ENCODE results near the gene HPS6. TPM values are rescaled to one million over a fixed set of nuclear protein-coding genes. Genes with fewer than 3 reads are reported as not detected.

Gene HPS6
- total RNA-seq, 1 experiment from 2014 or later = 14.7 TPM

GRCh38 chr10:102066399-102067088 lies 1.4 kb downstream of the HPS6 start:
- CTCF ChIA-PET = interaction anchor here (0.6 to 1.2 kb wide), 3 partner anchors 37 to 200 kb away, joined by 4 to 6 read pairs (median 5); no protein-coding TSS in a partner anchor
- H3K27me3 Mint-ChIP-seq (ENCODE audit: unreplicated experiment) = no peaks in the 10 kb centered on the region
- H3K4me1 Mint-ChIP-seq (ENCODE audit: low read depth, unreplicated experiment) = peaks cover 10% of the 10 kb centered on the region
- H3K9me3 Mint-ChIP-seq (ENCODE audit: low read depth, unreplicated experiment) = no peaks in the 10 kb centered on the region
- TSS peak; percentile 43 for BruUV-seq (replicated peaks)
- no peak for DNase-seq
- peaks cover 19% of the 10 kb centered on the region for H3K36me3 Mint-ChIP-seq (ENCODE audit: insufficient read depth, unreplicated experiment)
- H3K4me3 Mint-ChIP-seq (ENCODE audit: low read depth, unreplicated experiment) = peak overlapping the region; percentile 83
- peak overlapping the region; percentile 80 for H3K27ac Mint-ChIP-seq (ENCODE audit: unreplicated experiment)
- TF ChIP-seq, protein P1, sequence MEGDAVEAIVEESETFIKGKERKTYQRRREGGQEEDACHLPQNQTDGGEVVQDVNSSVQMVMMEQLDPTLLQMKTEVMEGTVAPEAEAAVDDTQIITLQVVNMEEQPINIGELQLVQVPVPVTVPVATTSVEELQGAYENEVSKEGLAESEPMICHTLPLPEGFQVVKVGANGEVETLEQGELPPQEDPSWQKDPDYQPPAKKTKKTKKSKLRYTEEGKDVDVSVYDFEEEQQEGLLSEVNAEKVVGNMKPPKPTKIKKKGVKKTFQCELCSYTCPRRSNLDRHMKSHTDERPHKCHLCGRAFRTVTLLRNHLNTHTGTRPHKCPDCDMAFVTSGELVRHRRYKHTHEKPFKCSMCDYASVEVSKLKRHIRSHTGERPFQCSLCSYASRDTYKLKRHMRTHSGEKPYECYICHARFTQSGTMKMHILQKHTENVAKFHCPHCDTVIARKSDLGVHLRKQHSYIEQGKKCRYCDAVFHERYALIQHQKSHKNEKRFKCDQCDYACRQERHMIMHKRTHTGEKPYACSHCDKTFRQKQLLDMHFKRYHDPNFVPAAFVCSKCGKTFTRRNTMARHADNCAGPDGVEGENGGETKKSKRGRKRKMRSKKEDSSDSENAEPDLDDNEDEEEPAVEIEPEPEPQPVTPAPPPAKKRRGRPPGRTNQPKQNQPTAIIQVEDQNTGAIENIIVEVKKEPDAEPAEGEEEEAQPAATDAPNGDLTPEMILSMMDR (IDR thresholded peaks at IDR 0.05; ENCODE audit: unreplicated experiment) = no peak
- intact Hi-C loops (cut with micrococcal nuclease; ENCODE audit: unreplicated experiment) = no loop called here

DNA sequence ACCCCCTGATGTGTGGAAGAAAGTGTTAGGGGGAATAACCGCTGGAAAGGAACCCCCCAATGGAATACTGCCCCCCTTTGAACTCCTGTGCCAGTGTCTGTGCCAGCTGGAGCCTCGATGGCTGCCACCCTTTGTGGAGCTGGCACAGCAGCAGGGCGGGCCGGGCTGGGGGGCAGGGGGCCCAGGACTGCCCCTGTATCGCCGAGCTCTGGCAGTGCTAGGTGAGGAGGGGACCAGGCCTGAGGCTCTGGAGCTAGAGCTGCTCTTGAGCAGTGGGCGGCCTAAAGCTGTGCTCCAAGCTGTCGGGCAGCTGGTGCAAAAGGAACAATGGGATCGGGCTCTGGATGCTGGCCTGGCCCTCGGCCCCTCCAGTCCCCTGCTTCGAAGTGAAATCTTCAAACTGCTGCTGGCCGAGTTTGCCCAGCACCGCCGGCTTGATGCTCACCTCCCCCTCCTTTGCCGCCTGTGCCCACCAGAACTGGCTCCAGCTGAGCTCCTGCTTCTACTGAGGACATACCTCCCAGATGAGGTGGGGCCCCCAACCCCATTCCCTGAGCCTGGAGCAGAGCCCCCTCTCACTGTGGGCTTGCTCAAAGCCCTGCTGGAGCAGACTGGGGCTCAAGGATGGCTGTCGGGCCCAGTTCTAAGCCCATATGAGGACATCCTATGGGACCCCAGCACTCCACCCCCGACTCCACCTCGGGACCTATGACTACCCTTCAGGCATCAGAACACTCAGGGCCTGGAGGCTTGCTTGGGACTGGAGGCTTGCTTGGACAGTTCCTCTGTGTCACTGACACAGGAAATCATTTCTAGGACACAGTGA lies 2.2 kb downstream of the HPS6 start:
- Mint-ChIP-seq H3K9me3 (ENCODE audit: low read depth, unreplicated experiment) (no peaks in the 10 kb centered on the region), H3K27ac (ENCODE audit: unreplicated experiment) (no peak overlapping the region), H3K36me3 (ENCODE audit: insufficient read depth, unreplicated experiment) (peaks cover 19% of the 10 kb centered on the region), H3K4me3 (ENCODE audit: low read depth, unreplicated experiment) (no peak overlapping the region), H3K27me3 (ENCODE audit: unreplicated experiment) (no peaks in the 10 kb centered on the region), H3K4me1 (ENCODE audit: low read depth, unreplicated experiment) (peaks cover 14% of the 10 kb centered on the region)
- no TSS peak for BruUV-seq (replicated peaks)
- intact Hi-C loops (cut with micrococcal nuclease; ENCODE audit: unreplicated experiment) = no loop called here
- CTCF ChIA-PET = interaction anchor here (0.6 to 1.2 kb wide), 4 partner anchors 36 to 227 kb away, joined by 3 to 6 read pairs (median 4); no protein-coding TSS in a partner anchor
- TF ChIP-seq, protein P1 (IDR thresholded peaks at IDR 0.05; ENCODE audit: unreplicated experiment) = no peak
- no peak for DNase-seq

- TF ChIP-seq, protein P1 (IDR thresholded peaks at IDR 0.05; ENCODE audit: unreplicated experiment) = no peak
- Mint-ChIP-seq H3K4me1 (ENCODE audit: low read depth, unreplicated experiment) (peaks cover 22% of the 10 kb centered on the region), H3K27ac (ENCODE audit: unreplicated experiment) (no peak overlapping the region), H3K36me3 (ENCODE audit: insufficient read depth, unreplicated experiment) (peaks cover 19% of the 10 kb centered on the region), H3K4me3 (ENCODE audit: low read depth, unreplicated experiment) (no peak overlapping the region), H3K9me3 (ENCODE audit: low read depth, unreplicated experiment) (no peaks in the 10 kb centered on the region), H3K27me3 (ENCODE audit: unreplicated experiment) (no peaks in the 10 kb centered on the region)
- CTCF ChIA-PET = interaction anchor here (0.9 kb wide), 1 partner anchor 228 kb away, joined by 3 read pairs; no protein-coding TSS in a partner anchor
- BruUV-seq (replicated peaks) = no TSS peak
- intact Hi-C loops (cut with micrococcal nuclease; ENCODE audit: unreplicated experiment) = no loop called here
- peak; percentile 5 for DNase-seq
Measured at GRCh38 chr10:102068216-102068615, 3.1 kb downstream of the HPS6 start.

- H3K9me3 Mint-ChIP-seq (ENCODE audit: low read depth, unreplicated experiment) = no peaks in the 10 kb centered on the region
- CTCF ChIA-PET = no interaction called here
- no peak overlapping the region for H3K27ac Mint-ChIP-seq (ENCODE audit: unreplicated experiment)
- no TSS peak for BruUV-seq (replicated peaks)
- peaks cover 20% of the 10 kb centered on the region for H3K4me1 Mint-ChIP-seq (ENCODE audit: low read depth, unreplicated experiment)
- no peak overlapping the region for H3K4me3 Mint-ChIP-seq (ENCODE audit: low read depth, unreplicated experiment)
- no peaks in the 10 kb centered on the region for H3K27me3 Mint-ChIP-seq (ENCODE audit: unreplicated experiment)
- intact Hi-C loops (cut with micrococcal nuclease; ENCODE audit: unreplicated experiment) = no loop called here
- TF ChIP-seq, protein P1 (IDR thresholded peaks at IDR 0.05; ENCODE audit: unreplicated experiment) = no peak
- DNase-seq = no peak
- peaks cover 19% of the 10 kb centered on the region for H3K36me3 Mint-ChIP-seq (ENCODE audit: insufficient read depth, unreplicated experiment)
Measured at GRCh38 chr10:102069071-102069470, 3.9 kb downstream of the HPS6 start.
